HG03432 (cell line): ENCODE data around the gene ERCC2.

Experiments used
- ATAC-seq: cut with Tn5 transposase; IDR thresholded peaks from one replicate; pipeline ENCODE4 v1.9.1; 2021; ENCODE audit warnings: mild to moderate bottlenecking, moderate library complexity; ENCODE audit not compliant: unreplicated experiment

ERCC2 gene

GRCh38 chr19:45355910-45356309 lies 14.5 kb downstream of the ERCC2 start:
- ATAC-seq = no peak

DNA sequence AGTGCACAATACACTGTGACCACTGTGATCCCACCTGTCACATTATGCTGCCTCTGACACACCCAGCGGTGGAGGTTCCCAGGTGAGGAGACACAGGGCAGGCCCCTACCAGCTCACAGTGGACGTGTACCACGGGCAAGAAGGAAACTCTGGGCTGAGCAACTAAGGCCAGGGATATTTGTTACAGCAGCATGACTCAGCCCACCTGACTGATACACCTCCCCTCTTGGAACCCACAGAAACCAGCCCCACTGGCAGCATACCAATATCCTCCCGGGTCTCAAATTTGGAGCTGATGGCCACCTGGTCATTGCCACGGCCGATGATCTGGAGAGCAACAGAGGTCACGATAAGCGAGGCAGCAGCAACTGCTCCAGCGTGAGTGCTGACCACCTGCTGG lies 15.0 kb downstream of the ERCC2 start:
- ATAC-seq = no peak

DNA sequence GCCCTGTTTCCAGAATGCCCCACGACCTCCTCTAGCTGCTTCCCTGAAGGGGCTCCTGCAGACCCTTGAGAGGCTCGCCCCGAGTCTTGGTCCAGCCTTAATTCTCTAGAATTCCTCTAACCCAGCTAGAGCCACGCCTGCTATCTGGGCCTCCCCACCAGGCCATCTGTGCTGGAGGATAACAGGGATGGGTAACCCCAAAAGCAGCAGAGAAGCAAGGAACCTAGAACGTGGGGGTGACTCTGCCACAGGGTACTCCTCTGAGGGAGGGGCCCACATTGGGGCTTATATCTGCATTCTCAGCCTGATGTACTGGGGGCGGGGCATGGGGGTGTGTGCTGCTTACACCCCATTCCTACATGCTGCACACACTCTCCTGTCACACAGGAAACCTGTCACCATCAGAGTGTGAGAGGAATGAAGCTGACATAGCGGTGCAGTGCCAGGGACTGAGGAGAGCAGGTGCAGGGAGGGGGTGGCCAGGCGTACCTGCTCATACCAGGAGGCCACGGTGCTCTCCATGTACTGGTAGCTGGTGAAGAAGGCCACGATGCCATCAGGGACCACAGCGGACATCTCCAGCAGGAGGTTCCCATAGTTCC lies 16.0 kb downstream of the ERCC2 start:
- no peak for ATAC-seq

- no peak for ATAC-seq
Observed at GRCh38 chr19:45352914-45353796, 17.2 kb downstream of the ERCC2 start.

- ATAC-seq = no peak
Observed at GRCh38 chr19:45352471-45352870, 17.9 kb downstream of the ERCC2 start.

DNA sequence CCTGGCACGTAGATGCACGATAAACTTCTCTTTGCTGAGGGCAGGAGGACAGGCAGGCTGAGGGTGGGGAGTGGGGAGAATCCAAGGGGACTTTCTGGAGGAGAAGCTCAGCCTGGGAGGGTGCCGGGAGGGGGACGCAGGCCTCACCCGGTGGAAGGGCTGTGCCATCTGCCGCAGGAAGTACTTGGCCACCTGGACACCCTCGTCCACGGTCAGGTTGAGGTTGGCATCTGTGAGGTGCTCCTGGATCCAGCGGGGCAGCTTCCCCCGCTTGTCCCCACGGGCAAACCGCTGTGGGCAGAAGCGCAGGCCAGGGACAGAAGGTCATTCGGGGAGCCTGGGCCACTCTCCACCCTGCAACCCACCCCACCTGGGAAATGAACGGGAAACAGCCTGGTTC lies 18.3 kb downstream of the ERCC2 start:
- no peak for ATAC-seq

GRCh38 chr19:45351401-45351952 lies 18.9 kb downstream of the ERCC2 start:
- ATAC-seq = no peak

GRCh38 chr19:45350477-45351058 lies 19.8 kb downstream of the ERCC2 start:
- ATAC-seq = no peak

DNA sequence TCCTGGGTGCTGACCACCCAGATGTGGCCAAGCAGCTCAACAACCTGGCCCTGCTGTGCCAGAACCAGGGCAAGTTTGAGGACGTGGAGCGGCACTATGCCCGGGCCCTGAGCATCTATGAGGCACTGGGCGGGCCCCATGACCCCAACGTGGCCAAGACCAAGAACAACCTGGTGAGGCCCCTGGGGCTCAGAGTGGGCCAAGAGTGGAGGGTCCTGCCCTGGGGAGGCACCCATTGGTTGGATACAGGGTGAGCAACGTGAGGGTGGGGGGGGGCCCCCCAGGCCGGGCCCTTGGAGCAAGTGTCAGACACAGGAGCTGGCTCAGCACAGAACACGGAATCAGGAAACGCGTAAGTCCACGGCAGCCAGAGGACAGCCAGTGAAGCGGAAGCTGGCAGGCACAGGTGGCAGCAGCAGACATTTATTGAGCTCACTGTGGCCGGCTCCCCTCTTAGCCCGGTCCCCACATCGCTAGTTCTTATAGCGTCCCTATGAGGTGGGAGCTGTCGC lies 20.9 kb downstream of the ERCC2 start:
- ATAC-seq = no peak

GRCh38 chr19:45349126-45349415 lies 21.3 kb downstream of the ERCC2 start:
- ATAC-seq = no peak

GRCh38 chr19:45348367-45349125 lies 21.8 kb downstream of the ERCC2 start:
- ATAC-seq = no peak

DNA sequence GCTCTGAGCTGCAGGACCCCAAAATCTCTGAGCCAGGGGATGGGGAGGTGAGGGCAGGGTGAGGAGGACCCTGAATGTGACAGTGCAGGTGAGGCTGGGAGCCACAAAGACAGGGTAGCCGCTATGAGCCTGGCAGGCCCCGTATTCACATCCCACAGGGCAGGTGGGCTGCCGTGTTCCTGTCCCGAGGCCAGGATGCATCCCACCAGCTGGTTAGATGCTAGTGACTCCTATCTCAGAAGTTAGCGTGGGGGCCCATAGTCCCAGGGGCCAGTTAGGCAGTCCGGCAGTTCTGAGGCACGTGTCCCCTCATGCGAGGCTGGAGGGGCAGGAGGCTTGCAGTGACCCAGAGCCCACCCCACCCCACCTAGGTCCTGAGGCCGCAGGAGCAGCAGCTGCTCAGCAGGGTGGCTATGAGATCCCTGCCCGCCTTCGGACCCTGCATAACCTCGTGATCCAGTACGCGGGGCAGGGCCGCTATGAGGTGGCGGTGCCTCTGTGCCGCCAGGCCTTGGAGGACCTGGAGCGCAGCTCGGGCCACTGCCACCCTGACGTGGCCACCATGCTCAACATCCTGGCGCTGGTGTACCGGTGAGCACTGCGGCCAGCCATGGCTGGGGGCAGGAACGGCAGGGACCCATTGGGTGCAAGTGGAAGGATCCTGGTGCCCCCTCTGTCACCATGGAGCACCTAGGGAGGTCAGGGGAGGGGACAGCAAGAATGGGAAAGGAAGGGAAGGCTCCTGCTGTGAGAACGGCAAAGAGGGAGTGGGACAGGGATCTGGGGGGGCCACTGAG lies 22.6 kb downstream of the ERCC2 start:
- no peak for ATAC-seq

DNA sequence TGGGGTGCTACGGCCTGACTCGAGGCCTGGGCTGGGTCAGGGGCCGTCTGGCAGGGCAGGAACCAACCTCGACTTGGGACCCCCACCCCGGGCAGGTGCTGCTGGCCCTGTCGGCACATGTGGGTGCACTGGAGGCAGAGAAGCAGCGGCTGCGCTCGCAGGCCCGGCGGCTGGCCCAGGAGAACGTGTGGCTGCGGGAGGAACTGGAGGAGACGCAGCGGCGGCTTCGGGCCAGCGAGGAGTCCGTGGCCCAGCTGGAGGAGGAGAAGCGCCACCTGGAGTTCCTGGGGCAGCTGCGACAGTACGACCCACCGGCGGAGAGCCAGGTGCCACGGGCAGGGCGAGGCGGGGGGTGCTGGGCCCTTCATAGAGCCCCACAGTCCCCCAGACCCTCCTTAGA lies 23.9 kb downstream of the ERCC2 start:
- ATAC-seq = no peak

DNA sequence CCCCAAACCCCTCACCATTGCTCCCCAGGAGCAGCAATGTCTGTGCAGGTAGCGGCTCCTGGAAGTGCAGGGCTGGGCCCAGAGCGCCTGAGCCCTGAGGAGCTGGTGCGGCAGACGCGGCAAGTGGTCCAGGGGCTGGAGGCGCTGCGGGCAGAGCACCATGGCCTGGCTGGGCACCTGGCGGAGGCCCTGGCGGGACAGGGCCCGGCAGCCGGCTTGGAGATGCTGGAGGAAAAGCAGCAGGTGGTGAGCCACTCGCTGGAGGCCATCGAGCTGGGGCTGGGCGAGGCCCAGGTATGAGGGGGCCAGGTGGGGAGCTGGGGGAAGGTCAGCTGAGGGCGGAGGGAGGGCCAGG lies 24.9 kb downstream of the ERCC2 start:
- no peak for ATAC-seq

DNA sequence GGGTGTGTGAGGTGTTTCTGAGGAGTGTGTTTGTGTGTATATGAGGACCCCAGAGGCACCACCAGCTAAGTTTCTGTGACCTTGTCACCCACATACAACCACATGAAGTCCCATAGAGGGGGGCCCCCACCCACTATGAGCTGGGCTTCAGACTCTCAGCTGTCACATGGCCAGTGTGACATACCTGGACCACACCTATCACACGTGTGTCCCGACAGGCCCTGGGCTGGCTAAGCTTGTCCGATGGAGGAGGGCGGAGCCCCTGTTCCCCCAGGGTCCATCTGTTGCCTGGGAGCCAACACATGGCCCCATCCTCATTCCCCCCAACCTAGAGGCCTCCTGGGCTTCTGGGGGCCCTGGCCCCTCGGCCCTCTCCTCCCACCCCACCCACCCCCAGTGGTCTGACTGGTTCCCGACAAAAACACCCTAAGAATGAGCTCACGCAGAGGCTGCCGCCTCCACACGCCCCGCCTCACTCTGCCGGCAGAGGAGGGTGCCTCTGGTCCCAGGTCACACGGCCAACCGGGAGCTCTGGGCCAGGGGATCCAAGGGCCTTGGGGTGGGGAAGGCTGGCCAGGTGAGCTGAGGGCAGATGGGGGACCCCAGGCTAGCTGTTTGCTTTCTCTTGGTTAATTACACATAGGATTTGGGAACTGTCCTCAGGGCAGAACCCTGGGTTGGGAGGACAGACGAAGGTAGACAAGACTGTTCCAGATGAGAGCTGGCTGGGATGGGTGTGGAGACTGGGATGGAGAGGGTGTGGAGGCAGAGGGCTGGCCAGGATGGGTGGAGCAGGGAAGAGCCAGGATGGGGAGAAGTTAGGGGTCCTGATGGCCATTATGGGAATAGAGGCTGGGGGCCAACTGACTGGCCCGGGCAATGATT lies 25.5 kb downstream of the ERCC2 start:
- no peak for ATAC-seq

DNA sequence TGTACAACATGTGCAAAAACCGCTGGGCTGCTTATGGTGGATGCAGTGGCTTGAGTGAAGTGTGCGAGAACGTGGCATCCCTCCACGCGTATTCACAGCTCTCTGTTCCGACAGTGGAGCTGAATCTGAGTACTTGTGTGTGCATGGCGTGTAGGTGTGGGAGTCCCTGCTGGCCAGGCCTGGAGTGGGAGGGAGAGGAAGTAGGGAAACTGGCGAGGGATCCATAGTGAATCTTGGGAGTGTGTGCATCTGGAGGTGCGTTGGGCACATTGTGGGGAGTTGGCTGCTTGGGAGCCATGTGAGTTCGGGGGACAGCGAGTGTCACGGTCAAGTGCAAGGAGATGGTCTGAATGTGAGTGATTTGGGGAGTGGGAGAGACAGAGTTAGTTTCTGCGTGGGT lies 27.5 kb downstream of the ERCC2 start:
- ATAC-seq = no peak

GRCh38 chr19:45340899-45341453 lies 29.4 kb downstream of the ERCC2 start:
- no peak for ATAC-seq

- ATAC-seq = no peak
Observed at GRCh38 chr19:45340232-45340898, 30.0 kb downstream of the ERCC2 start, which contains the start of gene KLC3. Gene KLC3, plus strand, starts transcription at chr19:45340750. Its CDS starts 4,792 bp downstream, at chr19:45345542.
